Retinal pigment epithelial cell (primary cell): Measurements from ENCODE around the gene POLR3F.
A peak's percentile ranks its signal among the peaks of the same experiment; 100 is the strongest.

Experiments
- DNase-seq: peaks from one replicate; pipeline ENCODE4 v3.0.0-alpha.2; 2010; ENCODE audit warnings: low read depth
- H3K4me3 ChIP-seq: 2 replicates; pipeline ENCODE4 v1.5.1; 2011; ENCODE audit warnings: mild to moderate bottlenecking, low read length, control low read depth, moderate library complexity
- CTCF ChIP-seq: conservative IDR thresholded peaks from 2 replicates; pipeline ENCODE4 v1.5.1; 2011; ENCODE audit warnings: low read depth, low read length, control low read depth, inconsistent platforms

The POLR3F gene

GRCh38 chr20:18466894-18467730, at the start of gene POLR3F, which contains the start of gene DZANK1:
Gene POLR3F (plus strand): TSS chr20:18467390. CDS start chr20:18467507, 117 bp downstream.
Gene DZANK1 (minus strand): TSS chr20:18467030. CDS start chr20:18465358, 1,672 bp downstream.
- TF ChIP-seq CTCF, result no peak
- DNase-seq, result peak; percentile 83
- H3K4me3 ChIP-seq, result peak within 1 kb of the TSS; percentile 97

GRCh38 chr20:18421608-18422007, 45.6 kb upstream of the POLR3F start:
- no peak overlapping the region for H3K4me3 ChIP-seq
- no peak for DNase-seq
- TF ChIP-seq CTCF, result no peak

GRCh38 chr20:18427214-18427613, 40.0 kb upstream of the POLR3F start:
- no peak overlapping the region for H3K4me3 ChIP-seq
- TF ChIP-seq CTCF, result no peak
- DNase-seq, result no peak

- peak; percentile 15 for DNase-seq
- TF ChIP-seq CTCF, result no peak
- H3K4me3 ChIP-seq, result no peak overlapping the region
These were observed 38.6 kb upstream of the POLR3F start for GRCh38 chr20:18428490-18429173.

- H3K4me3 ChIP-seq, result no peak overlapping the region
- TF ChIP-seq CTCF, result no peak
- DNase-seq, result no peak
These were observed 36.9 kb upstream of the POLR3F start for GRCh38 chr20:18430172-18430826.

GRCh38 chr20:18431206-18431605, 36.0 kb upstream of the POLR3F start:
- no peak overlapping the region for H3K4me3 ChIP-seq
- TF ChIP-seq CTCF, result no peak
- DNase-seq, result no peak
